ENCODE measurements around the gene NCK1. TPM values are rescaled to one million over a fixed set of nuclear protein-coding genes. Genes with fewer than 3 reads are reported as not detected.

The NCK1 gene
- total and polyA plus RNA-seq, 2 of the 13 experiments (the other 11 are each of a cell fraction or from before 2014, with no cell fraction given): 14.7 to 30.4 TPM

- in situ Hi-C loops (cut with HindIII; ENCODE audit: extremely low pct_ligation_motif_present, low pct_unique_long_range_greater_than_20kb): no loop called here
- intact Hi-C loops (cut with micrococcal nuclease; ENCODE audit: unreplicated experiment): no loop called here
- no TSS peak for BruUV-seq (replicated peaks)
Observed at GRCh38 chr3:136817448-136817847, 44.6 kb upstream of the NCK1 start.

GRCh38 chr3:136818191-136818768, 43.7 kb upstream of the NCK1 start:
- ChIA-PET POLR2A (interaction anchor here (1.0 to 1.2 kb wide), 2 partner anchors 44 to 66 kb away, joined by 6 to 7 read pairs; partner anchors contain the start of genes NCK1 and STAG1), CTCF (ENCODE audit: low intra/inter-chr PET ratio, low total read pairs) (no interaction called here)
- Histone ChIP-seq H3K4me1 (ENCODE audit: insufficient read depth, low read length) (peaks cover 31% of the 10 kb centered on the region), H3K27me3 (ENCODE audit: control insufficient read depth in 1 of 2, insufficient read depth in 2 of 2, low read length in 2 of 2) (no peaks in the 10 kb centered on the region), H2AFZ (ENCODE audit: low read length) (peak overlapping the region; percentile 88), H3K79me2 (ENCODE audit: insufficient read depth, low read length) (peaks cover 31% of the 10 kb centered on the region), H3K36me3 (replicated peaks in 1 of 2; ENCODE audit: control insufficient read depth in 1 of 2, insufficient read depth in 2 of 2, low read length in 2 of 2) (no peaks in the 10 kb centered on the region), H3K9me3 (ENCODE audit: low read length) (no peaks in the 10 kb centered on the region), H3K9ac (ENCODE audit: insufficient read depth, low read depth, low read length) (peak overlapping the region; percentile 80), H3K4me2 (ENCODE audit: low read depth, low read length) (peak overlapping the region; percentile 100), H3K27ac (ENCODE audit: extremely low read length, insufficient read depth, low read length) (peak overlapping the region; percentile 71), H3K4me3 (replicated peaks in 1 of 3; ENCODE audit: insufficient read depth in 1 of 3, low read depth in 2 of 3, low read length in 3 of 3) (peak overlapping the region; percentile 72 to 81 (median 77)), H4K20me1 (ENCODE audit: insufficient read depth, low read length) (peaks cover 5% of the 10 kb centered on the region)
- no TSS peak for BruUV-seq (replicated peaks)
- peak; percentile 77 for DNase-seq (ENCODE audit: low spot score)
- in situ Hi-C loops (cut with HindIII; ENCODE audit: extremely low pct_ligation_motif_present, low pct_unique_long_range_greater_than_20kb): no loop called here
- WGBS (ENCODE audit: low lambda C conversion rate): 4% methylated on average over 8 of the region's 8 CpGs
- peak; percentile 28 for FAIRE-seq
- intact Hi-C loops (cut with micrococcal nuclease; ENCODE audit: unreplicated experiment): loop anchor here (1.0 kb wide), 1 partner anchor 44 kb away; the partner anchor contains the start of gene NCK1
- peak; percentile 75 for ATAC-seq
- TF ChIP-seq ZFP36L1 (CRISPR knock-in tag; IDR thresholded peaks at IDR 0.05) (no peak), ARNTL (CRISPR knock-in tag; IDR thresholded peaks at IDR 0.05) (no peak), ZMYM3 (CRISPR knock-in tag; IDR thresholded peaks at IDR 0.05) (no peak), RFX5 (IDR thresholded peaks at IDR 0.05; ENCODE audit: low read depth, low read length) (peak; percentile 85), NFE2L2 (IDR thresholded peaks at IDR 0.05; ENCODE audit: low read length) (no peak), HMG20B (CRISPR knock-in tag; conservative IDR thresholded peaks at IDR 0.05) (no peak), KDM2A (CRISPR knock-in tag; IDR thresholded peaks at IDR 0.05; ENCODE audit: borderline replicate concordance, low read depth) (no peak), DPF2 (CRISPR knock-in tag; IDR thresholded peaks at IDR 0.05; ENCODE audit: borderline replicate concordance, low read depth) (no peak), FOSL2 (CRISPR knock-in tag; IDR thresholded peaks at IDR 0.05) (peak; percentile 39; the same call in 1 of the 2 replicates), ZNF260 (CRISPR knock-in tag; IDR thresholded peaks at IDR 0.05; ENCODE audit: borderline replicate concordance, low read depth) (no peak), KMT2A (CRISPR knock-in tag; IDR thresholded peaks at IDR 0.05) (no peak), MYC (CRISPR knock-in tag; IDR thresholded peaks at IDR 0.05; ENCODE audit: borderline replicate concordance) (no peak), KLF9 (CRISPR knock-in tag; IDR thresholded peaks at IDR 0.05; ENCODE audit: low read depth) (no peak), STAG1 (CRISPR knock-in tag; IDR thresholded peaks at IDR 0.05) (peak; percentile 27)
- TF ChIP-seq, protein P1, sequence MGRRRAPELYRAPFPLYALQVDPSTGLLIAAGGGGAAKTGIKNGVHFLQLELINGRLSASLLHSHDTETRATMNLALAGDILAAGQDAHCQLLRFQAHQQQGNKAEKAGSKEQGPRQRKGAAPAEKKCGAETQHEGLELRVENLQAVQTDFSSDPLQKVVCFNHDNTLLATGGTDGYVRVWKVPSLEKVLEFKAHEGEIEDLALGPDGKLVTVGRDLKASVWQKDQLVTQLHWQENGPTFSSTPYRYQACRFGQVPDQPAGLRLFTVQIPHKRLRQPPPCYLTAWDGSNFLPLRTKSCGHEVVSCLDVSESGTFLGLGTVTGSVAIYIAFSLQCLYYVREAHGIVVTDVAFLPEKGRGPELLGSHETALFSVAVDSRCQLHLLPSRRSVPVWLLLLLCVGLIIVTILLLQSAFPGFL (CRISPR knock-in tag; IDR thresholded peaks at IDR 0.05): no peak
- TF ChIP-seq, protein P2, sequence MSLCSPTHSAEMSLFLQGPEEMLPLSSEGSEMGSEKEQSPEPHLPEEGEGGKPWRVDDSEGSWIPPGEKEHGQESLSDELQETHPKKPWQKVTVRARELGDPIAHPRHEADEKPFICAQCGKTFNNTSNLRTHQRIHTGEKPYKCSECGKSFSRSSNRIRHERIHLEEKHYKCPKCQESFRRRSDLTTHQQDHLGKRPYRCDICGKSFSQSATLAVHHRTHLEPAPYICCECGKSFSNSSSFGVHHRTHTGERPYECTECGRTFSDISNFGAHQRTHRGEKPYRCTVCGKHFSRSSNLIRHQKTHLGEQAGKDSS (CRISPR knock-in tag; IDR thresholded peaks at IDR 0.05; ENCODE audit: borderline replicate concordance, low read depth): 0 out of 2 replicates have a peak, but pooled peaks have one; percentile 1

More at GRCh38 chr3:136817448-136817847, 44.6 kb upstream of the NCK1 start:
- Histone ChIP-seq H3K27ac (ENCODE audit: extremely low read length, insufficient read depth, low read length) (no peak overlapping the region), H4K20me1 (ENCODE audit: insufficient read depth, low read length) (peaks cover 5% of the 10 kb centered on the region), H3K36me3 (replicated peaks in 1 of 2; ENCODE audit: control insufficient read depth in 1 of 2, insufficient read depth in 2 of 2, low read length in 2 of 2) (no peaks in the 10 kb centered on the region), H3K79me2 (ENCODE audit: insufficient read depth, low read length) (peaks cover 23% of the 10 kb centered on the region), H3K9ac (ENCODE audit: insufficient read depth, low read depth, low read length) (no peak overlapping the region), H3K4me3 (replicated peaks in 1 of 3; ENCODE audit: insufficient read depth in 1 of 3, low read depth in 2 of 3, low read length in 3 of 3) (no peak overlapping the region), H3K27me3 (ENCODE audit: control insufficient read depth in 1 of 2, insufficient read depth in 2 of 2, low read length in 2 of 2) (no peaks in the 10 kb centered on the region), H3K9me3 (ENCODE audit: low read length) (no peaks in the 10 kb centered on the region), H2AFZ (ENCODE audit: low read length) (no peak overlapping the region), H3K4me1 (ENCODE audit: insufficient read depth, low read length) (peaks cover 31% of the 10 kb centered on the region), H3K4me2 (ENCODE audit: low read depth, low read length) (peak overlapping the region; percentile 100; the same call in 1 of the 2 replicates)
- no peak for FAIRE-seq
- no peak for ATAC-seq
- WGBS (ENCODE audit: low lambda C conversion rate): 4% methylated on average over 1 of the region's 1 CpG
- ChIA-PET POLR2A (no interaction called here), CTCF (ENCODE audit: low intra/inter-chr PET ratio, low total read pairs) (no interaction called here)
- DNase-seq (ENCODE audit: low spot score): no peak
- peak; percentile 81 to 89 for TF ChIP-seq MAFK (conservative IDR thresholded peaks at IDR 0.05 in 1 of 2, IDR thresholded peaks at IDR 0.05 in 1 of 2; ENCODE audit: low read length in 2 of 2)
- TF ChIP-seq MAFF (IDR thresholded peaks at IDR 0.05; ENCODE audit: low read depth, low read length): peak; percentile 81
- TF ChIP-seq ZNF264 (CRISPR knock-in tag; IDR thresholded peaks at IDR 0.05): no peak
- TF ChIP-seq ZNF12 (CRISPR knock-in tag; IDR thresholded peaks at IDR 0.05): no peak
- TF ChIP-seq XBP1 (CRISPR knock-in tag; IDR thresholded peaks at IDR 0.05): no peak
- TF ChIP-seq SNRNP70 (IDR thresholded peaks at IDR 0.05; ENCODE audit: low read depth, low read length): no peak
